K562 (cell line): Measurements from ENCODE around the gene PRR7. TPM values are rescaled to one million over a fixed set of nuclear protein-coding genes. Genes with fewer than 3 reads are reported as not detected.
A peak's percentile ranks its signal among the peaks of the same experiment; 100 is the strongest.

Source experiments
- BCLAF1 ChIP-seq, 2 experiments: fragments of 450-650 bp in 1 of 2; IDR thresholded peaks; 2 replicates each; pipeline ENCODE4 v1.6.1; 2011 to 2017; ENCODE audit warnings: low read depth in 2 of 2, antibody characterized with exemption in 1 of 2, borderline replicate concordance in 1 of 2, low read length in 1 of 2, mild to moderate bottlenecking in 1 of 2, mixed read lengths in 1 of 2; ENCODE audit not compliant: control insufficient read depth in 1 of 2
- CREB1 ChIP-seq, 2 experiments: sonication (generic) in 1 of 2; formaldehyde crosslinking in 1 of 2; IDR thresholded peaks; 2 replicates each; pipeline versions ENCODE4 v1.6.1 to v1.8.0; 2012 to 2022; ENCODE audit warnings: inconsistent platforms in 1 of 2, mild to moderate bottlenecking in 1 of 2, missing genetic modification reagents in 1 of 2, moderate library complexity in 1 of 2
- L3MBTL2 ChIP-seq: fragments of 450-650 bp; IDR thresholded peaks from 2 replicates; pipeline ENCODE4 v1.6.1; 2016; ENCODE audit warnings: mild to moderate bottlenecking, moderate library complexity
- SIX5 ChIP-seq, 2 experiments: IDR thresholded peaks; 2 replicates each; pipeline ENCODE4 v1.6.1; 2011; ENCODE audit warnings: low read length in 2 of 2, borderline replicate concordance in 1 of 2, low read depth in 1 of 2, mild to moderate bottlenecking in 1 of 2, moderate library complexity in 1 of 2; ENCODE audit not compliant: insufficient read depth in 1 of 2
- ZSCAN29 ChIP-seq: fragments of 450-650 bp; IDR thresholded peaks from 2 replicates; pipeline ENCODE4 v1.6.1; 2017
- polyA plus RNA-seq, 8 experiments: library from polyadenylated mRNA; depleted of rRNA in 4 of 8; stranded (reverse) in 5 of 8; unstranded in 3 of 8; fragments of >200 nt; fragmentation: Nextera tagmentation in 2 of 8; fragmentation: Illumina TruSeq in 1 of 8; extraction: Ambion mirVana in 2 of 8; extraction: Trizol in 1 of 8; gene quantifications; 2 replicates each; pipeline versions ENCODE4 v1.2.1 to v1.2.3, GENCODE V29; 2011 to 2014; ENCODE audit warnings: inconsistent platforms in 1 of 8, missing spikeins in 1 of 8
- total RNA-seq, 7 experiments: library from RNA; depleted of rRNA in 6 of 7; stranded (reverse); fragments of >200 nt in 6 of 7; fragmentation: Illumina TruSeq in 2 of 7; extraction: Trizol in 2 of 7; gene quantifications; 2 replicates each; pipeline versions ENCODE4 v1.2.1 to v1.2.3, GENCODE V29; 2011 to 2021; ENCODE audit warnings: low replicate concordance in 1 of 7
- TF ChIP-seq, protein P1 (sequence below): fragments of 450-650 bp; IDR thresholded peaks from 2 replicates; pipeline ENCODE4 v1.6.1; 2016; ENCODE audit warnings: antibody characterized with exemption

The PRR7 gene
- total and polyA plus RNA-seq, 9 of the 15 experiments (the other 6 are each of a cell fraction or from before 2014, with no cell fraction given) = 0.80 to 11.3 (median 10.4) TPM; not detected in 4

DNA sequence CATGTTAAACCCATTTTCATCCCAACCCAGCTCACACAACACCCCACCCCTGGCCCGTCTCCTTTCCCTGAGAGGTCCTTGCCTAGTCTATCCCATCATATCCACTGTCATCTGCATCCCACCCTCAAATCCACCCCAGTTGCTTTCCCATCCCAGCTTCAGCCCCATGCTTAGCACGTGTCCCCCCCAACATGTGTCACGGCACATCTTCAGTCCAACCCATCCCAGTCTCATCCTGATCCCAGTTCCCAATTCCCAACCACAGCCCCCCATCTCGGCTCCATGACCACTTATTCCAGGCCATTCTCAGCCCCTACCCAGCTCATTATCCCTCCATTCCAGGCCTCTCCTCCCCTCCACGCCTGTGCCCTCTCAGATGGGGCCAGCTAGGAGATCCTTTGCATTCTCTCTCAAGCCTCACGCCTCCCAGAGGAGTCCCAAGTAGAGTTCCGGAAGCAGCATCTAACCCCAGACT, 27.4 kb downstream of the PRR7 start (continued):
- TF ChIP-seq SIX5 (IDR thresholded peaks at IDR 0.05; ENCODE audit: borderline replicate concordance in 1 of 2, insufficient read depth in 1 of 2, low read depth in 1 of 2, low read length in 2 of 2) = no peak
- no peak for TF ChIP-seq CREB1 (IDR thresholded peaks at IDR 0.05)
- no peak for TF ChIP-seq CREB1 (CRISPR knock-in tag; IDR thresholded peaks at IDR 0.05)
- 0 out of 2 replicates have a peak, but pooled peaks have one; percentile 27 for TF ChIP-seq L3MBTL2
- TF ChIP-seq ZSCAN29 = no peak
- 0 out of 4 replicates have a peak, but pooled peaks of 1 of the 2 experiments have one; percentile 21 for TF ChIP-seq BCLAF1 (IDR thresholded peaks at IDR 0.05; ENCODE audit: borderline replicate concordance in 1 of 2, control insufficient read depth in 1 of 2, low read depth in 2 of 2, low read length in 1 of 2)
- TF ChIP-seq, protein P1, sequence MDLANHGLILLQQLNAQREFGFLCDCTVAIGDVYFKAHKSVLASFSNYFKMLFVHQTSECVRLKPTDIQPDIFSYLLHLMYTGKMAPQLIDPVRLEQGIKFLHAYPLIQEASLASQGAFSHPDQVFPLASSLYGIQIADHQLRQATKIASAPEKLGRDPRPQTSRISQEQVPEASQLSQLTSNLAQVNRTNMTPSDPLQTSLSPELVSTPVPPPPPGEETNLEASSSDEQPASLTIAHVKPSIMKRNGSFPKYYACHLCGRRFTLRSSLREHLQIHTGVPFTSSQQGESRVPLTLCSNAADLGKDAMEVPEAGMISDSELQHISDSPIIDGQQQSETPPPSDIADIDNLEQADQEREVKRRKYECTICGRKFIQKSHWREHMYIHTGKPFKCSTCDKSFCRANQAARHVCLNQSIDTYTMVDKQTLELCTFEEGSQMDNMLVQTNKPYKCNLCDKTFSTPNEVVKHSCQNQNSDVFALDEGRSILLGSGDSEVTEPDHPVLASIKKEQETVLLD = 0 out of 2 replicates have a peak, but pooled peaks have one; percentile 34
